NCI-H1092 (cell line): Measurements from ENCODE around the gene FAM162B.
"Not testable (repeated sequence)": the region's sequence is repeated elsewhere in the genome, so short reads cannot be mapped to it uniquely, and the experiment has no call there.

Experiments
- DNase-seq: peaks from one replicate; lab custom pipeline; 2025; lab: John Stamatoyannopoulos, UW

The FAM162B gene

DNA sequence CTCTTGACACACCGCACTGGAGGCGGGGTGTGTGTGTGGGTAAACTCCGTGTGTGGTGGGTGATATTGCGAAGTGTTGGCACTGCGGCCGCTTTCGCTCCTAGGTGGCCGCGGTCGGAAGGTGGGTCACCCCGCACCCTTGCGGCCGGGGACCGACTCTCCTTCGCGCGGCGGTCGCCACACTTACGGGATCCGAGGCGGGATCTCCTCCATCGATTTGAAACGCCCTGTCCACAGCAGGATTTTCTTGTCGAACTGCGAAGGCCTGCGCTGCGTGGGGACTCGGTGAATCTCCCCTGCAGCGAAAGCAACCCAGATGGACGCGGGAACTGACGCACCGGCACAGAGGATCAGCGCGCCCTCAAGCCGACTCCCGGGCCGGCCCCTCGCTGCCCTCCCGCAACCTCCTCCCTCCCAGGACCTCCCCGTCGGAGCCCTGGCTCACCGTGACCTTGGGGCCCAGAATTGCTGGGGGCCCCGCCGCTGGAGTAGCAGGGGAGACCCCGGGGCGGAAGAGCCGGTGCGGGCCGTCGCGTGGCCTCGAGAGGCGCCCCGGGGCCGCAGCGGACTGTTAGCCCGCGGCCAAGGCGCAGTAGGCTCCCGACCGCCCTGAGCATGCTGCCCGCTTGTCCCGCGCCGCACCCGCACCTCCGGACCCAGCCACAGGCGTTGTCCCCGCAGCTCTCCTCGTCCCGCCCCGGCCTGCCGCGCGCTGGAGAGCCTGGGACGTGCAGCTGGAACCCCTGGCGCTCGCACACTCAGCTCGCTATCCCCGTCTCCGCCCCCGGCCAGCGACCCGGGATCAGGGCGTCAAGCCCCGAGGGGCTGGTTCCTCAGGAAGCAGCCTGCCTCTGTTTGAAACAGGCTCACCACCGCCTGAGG, at the start of gene FAM162B:
Gene FAM162B (minus strand): TSS at position 759 of the 881 bp plus-strand sequence. CDS start 143 bp downstream, at position 616.
- DNase-seq: no peak

DNA sequence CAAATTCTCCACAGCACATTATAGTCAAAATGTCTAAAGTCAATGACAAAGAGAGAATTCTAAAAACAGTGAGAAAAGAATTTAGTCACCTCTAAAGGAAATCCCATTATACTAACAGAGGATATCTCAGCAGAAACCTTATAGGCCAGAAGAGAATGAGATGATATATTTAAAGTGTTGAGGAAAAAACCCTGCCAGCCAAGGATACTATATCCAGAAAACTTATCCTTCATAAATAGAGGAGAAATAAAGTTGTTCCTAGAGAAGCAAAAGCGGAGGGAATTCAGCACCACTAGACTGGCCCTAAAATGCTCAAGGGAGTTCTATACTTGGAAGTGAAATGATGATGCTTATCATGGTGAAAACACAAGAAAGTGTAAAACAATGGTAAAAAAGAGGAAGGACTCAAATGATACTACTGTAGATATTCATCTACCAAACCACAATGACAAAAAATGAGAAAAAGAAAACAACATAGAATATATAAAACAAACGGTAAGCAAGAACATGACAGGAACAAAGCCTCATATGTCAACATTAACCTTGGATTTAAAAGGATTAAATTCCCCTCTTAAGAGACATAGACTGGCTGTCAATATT, 46.6 kb upstream of the FAM162B start:
- no peak for DNase-seq

DNA sequence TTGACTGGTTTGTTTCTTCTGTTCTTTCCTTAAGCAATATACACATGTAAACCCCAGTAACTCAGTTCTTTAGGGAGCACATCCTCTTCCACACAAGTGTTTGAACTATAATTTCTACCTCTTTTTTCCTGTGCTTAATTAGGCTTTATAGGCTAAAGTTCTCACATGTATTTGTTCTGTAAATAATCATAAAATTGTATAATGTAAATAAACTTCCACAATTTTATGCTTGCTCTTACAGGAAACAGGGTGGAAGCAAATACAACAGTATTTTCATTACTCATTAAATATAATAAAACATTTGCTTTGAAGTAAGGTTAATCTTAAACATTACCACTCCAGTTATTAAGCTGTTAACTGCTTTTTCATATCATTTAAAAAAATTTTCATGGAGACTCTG, 36.5 kb upstream of the FAM162B start:
- DNase-seq: no peak

DNA sequence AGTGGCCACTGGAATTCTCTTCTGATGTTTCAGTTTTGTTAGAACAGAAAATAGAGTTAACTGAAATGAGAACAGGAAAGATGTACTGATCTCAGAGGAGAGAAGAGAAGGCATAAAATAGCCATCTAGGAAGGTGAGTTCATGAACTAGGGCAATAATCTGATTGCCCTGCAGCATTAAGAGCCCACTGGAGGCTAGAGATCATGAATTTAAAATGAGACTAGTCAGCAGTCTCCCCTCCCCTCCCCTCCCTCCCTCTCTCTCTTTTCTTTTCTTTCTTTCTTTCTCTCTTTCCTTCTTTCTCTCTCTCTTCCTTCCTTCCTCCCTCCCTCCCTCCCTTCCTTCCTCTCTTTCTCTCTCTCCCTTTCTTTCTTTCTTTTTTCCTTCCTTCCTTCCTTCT, 34.4 kb upstream of the FAM162B start:
- no peak for DNase-seq

DNA sequence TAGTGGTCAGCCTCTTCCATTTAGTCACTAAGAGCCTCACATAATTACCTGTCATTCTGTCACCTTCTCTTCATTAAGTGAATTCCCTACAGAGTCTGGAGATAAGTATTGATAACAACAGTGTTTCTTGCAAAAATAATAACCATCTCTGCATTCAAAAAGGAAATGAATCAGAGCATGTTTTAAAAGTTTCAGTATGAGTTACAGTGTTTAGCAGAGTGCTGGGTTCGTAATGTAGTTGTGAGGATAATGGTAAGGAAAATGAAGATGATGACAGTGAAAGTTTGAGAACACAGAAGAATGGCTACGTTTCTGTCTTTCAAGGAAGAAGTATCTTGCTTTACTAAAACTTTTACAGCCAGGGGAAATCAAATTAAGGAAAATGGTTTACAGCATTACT, 32.1 kb upstream of the FAM162B start:
- DNase-seq: no peak

DNA sequence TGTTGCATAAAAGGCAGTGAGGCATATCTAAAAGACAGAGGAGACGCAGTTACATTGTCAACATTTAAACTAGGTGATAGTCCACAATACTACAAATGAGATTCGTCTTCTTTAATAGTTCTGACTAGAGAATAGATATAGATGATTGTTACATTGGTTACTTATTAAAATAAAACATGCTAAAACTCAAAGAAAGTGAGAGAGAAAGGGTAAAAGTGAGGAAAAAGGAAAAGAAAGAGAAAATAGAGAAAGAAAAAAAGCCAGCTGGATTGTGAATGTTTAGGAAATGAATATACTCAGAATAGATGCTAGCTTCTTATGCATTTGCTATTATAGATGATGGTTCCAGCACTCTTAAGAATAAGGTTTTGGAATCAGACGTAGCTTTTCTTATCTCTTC, 27.7 kb upstream of the FAM162B start:
- DNase-seq: no peak

DNA sequence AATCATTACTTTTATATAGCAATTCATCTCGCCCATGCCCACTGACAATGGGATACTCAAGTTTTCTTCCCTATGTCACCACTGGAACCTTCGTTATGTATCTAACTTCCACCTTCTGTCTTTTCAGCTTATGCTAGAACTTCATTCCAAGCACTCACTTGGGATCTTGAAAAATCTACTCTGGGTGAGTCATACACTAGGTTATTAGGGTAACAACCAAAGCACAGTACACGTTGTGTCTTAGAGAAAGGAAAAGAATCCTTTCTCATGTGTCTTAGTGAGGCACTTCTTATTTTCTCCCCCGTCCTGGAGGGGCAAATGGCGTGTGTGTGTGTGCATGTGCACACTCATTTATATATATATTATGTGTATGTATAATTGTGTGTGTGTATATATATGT, 18.3 kb upstream of the FAM162B start:
- DNase-seq: no peak

DNA sequence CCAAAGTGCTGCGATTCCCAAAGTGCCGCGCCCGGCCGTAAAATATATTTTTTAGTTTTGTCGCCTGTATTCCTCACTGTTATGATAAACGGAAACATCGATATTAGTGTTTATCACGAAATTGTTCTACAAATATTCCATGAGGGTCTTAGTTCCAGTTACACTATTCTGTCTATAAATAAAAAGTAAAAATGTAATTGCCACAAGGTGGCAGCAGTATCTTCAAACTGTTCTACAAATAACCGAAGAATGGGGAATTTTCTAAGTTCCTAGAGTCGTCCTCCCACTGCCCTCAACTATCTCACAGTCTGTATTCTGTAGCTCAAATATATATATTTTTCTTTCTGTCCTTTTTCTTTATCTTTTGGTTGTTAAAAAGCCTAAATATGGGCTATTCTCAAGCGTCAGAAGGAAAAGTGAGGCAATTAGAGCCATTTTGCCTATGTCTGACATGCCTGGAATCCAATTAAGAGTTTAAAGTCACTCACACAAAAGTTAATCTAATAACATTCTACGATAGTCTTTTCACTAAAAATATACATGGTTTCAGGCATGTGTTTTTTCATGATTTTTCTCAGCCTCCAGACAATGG, 14.2 kb upstream of the FAM162B start:
- no peak for DNase-seq

DNA sequence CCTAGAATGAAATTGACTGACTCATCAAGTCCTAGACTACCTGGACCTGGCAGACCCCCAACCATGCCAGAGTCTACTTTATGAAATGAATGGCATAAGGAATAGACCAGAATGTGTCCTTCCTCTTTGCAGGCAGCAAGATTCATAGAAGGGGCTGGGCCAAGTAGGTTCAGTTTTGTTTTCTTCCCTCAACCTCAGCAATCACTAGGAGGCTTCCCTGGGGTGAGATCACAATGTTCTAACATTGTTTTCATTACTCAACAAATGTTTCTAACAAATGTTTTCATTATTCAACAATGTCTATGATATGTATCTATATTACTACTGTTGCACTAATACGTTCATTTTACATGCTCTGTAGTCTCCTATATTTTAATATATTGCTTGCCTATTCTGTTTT, 8.4 kb upstream of the FAM162B start:
- no peak for DNase-seq

DNA sequence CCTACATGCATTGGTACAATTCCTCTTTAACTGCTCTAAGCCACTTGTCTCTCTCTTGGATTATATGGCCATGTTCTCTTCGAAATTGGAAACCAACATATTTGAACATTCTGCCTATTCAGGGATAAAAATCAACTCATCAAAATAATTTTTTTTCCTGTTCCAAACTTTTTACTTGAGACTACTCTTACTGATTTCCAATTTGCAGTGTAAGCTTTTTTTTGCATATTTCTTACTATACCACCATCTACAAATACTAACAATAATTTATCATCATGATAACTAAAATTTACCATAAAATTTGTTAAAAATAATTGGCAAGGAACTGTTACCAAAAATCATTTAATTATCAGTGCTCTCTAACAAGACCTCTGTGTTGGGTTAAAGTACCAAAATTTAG, 6.9 kb upstream of the FAM162B start:
- DNase-seq: no peak

DNA sequence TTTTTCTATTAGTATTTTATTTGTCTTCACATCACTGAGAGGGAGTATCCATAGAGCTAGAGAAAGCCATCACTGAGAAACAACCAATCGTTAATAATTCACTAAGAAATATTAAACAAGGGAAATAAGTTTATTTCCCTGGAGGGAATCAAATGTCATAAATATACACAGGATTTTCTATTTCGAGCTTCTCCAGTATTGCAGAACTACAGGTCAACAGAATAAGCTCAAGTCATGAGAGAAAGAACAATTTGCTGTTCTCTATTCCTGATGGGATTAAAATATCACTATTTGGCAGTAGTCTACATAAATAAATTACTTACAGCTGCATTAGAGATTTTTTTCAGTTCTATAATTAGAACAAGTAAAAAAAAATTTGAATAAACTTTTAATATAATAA, 2.2 kb upstream of the FAM162B start:
- DNase-seq: no peak

DNA sequence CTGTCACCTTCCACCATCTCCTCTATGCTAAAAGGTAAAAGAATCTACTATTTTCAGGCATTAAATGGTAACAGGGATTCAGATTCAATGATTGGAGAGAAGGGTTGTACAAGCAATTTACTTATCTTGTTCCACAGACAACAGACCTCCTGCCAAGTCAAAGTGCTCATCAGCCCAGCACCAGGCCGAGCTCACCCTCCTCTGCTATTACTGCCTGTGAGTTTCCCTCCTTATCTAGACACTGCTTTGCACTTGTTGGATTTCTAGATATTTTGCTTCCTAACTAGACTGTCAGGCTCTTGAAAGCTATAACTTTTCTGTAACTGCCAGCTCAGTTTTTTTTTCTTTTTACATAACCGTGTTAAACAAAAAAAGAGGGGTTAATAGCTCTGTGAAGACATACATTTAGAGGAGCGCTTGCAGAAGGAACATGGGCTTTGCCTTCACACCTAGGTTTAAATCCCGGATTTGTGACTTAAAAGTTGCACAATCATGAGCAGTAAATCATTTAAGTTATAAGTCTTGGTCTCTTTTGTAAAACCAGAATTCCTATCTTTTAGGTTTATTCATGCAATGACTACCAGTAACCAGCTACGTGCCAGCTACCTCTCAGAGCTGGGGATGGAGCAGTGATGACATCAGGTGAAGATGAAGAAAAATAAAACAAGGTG, 1.1 kb upstream of the FAM162B start:
- DNase-seq: no peak

DNA sequence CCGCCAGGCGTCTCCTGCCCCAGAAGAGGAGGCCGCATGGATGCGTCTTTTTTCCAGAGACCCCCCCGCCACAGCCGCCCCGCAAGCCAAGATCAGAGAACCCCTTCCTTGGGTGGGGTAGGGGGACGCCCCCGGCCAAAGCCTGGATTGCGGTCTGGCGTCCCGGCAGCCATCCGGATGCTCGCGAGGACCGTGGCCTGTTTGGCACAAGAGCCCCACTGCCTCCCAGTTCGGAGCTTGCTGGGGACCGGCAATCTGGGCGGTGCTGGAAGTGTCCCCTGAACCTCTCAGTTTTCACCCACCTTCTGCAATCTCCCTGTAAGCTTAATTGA, 924 bp downstream of the FAM162B start:
- DNase-seq: no peak

DNA sequence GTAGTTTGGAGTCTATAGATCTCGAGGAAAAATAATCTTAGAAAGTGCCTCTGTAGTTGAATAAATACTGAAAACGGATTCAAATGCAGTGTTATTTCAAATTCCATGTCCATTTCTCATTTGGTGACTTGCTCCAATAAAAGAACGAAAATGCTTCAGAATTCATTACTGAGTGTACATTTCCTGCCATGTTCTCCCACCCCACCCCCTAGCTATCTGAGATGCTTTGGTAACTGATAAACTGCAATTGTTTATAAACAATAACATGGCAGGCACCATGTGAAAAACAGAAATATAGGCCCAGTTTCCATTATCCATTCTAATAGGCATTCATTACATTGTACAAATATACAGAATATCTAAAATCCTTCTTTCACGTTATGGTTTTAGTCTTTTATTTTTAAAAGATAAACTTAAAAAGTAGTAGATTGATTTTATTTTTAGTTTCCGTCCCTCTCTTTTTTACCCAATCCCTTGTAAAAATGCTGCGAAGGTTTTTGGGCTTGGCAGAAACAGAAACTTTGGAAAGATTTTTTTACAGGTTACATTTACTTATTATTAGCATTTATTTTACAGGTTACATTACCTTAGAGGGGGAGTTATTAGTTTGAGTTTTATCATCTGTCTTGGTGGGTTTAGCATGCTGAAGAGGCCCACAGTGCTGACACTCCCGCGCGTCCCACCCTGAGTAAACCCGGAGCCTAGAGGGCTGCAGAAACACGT, 1.5 kb downstream of the FAM162B start:
- DNase-seq: no peak

DNA sequence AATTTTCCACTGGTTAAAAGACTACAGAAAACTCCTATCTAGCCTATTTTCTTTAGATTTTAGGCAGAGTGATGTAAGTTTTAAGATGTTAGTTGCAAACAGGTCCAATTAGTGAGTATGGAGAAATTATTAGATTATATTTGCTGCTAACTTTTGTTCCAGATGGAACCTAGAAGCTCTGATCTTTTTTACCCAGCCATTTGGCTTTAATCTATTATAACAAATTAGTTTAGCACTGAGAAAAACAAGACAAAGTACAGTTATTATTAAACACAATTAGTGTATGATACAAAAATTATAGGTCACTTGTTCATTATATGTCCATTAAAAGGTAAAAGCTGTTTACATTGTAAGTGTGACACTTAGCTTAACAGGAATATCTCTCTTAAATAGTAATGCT, 2.5 kb downstream of the FAM162B start:
- DNase-seq: no peak

DNA sequence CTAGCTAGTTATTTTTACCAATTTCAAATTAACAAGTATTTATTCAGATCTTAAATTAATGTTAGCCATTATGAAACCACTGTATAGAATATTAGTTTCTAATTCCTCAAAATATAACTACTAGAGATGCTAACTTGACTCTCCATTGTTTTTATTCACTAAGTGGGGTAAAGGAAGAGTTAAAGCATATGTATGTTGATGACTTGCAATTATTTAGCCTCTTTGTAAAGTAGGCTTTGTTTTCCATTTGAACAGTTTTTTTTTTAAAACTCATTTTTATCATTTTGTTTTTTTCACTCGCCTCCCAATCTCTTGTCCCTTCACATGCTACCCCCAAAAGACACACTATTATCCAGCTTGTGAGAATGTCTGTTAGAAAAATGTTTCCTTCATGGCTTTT, 3.3 kb downstream of the FAM162B start:
- DNase-seq: no peak

DNA sequence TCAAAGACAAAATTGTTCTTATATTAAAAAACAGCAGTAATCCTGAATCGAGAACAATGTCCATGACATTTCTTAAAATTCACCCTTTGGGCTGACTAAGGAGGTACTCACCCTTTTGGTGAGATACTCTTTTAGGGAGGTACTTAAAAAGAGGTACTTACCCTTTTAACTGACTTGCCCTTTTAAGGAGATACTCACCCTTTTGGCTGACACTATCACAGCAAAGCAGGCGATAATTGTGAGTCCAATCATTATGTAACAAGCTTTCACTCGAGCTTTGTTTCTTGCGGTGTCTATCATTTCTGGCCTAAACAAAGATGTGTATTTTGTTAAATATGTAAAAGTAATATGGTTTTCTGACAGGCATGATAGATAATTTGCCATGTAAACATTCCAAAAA, 3.7 kb downstream of the FAM162B start:
- DNase-seq: no peak

DNA sequence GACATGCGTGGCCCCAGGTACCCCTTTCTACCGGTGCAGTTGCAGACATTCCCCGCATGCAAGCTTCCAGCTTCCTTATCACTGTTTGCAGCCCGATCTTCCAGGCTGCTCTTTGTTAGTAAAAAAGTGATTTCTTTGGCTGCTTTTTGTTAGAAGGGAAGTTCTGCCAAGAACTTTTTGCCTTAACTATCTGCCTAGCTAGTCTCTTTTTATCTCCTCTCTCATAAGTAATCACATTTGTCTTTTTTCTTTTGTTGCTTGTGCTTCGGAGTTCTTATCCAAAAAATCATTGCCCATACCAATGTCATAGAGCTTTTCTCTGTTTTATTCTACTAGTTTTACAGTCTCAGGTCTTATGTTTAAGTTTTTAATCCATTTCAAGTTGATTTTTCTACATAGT, 20.3 kb downstream of the FAM162B start:
- DNase-seq: no peak

DNA sequence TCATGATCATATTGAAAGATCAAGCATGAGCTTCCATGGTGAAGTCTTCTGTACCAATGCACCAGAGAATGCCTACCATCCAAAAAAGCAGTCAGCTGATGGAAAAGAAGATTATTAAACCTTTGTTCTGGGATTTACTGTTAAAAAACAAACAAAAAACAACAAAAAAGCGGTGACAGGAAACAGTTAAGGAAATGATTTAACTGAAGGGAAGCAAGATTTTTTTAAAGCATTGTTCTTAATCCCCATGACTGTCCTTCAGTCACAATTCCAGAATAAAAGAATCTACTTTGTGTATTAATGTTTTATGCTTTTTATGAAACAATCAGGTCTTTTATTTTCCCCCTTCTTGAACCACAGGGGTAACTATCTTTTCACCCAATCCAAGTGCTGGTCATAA, 23.9 kb downstream of the FAM162B start:
- DNase-seq: no peak

DNA sequence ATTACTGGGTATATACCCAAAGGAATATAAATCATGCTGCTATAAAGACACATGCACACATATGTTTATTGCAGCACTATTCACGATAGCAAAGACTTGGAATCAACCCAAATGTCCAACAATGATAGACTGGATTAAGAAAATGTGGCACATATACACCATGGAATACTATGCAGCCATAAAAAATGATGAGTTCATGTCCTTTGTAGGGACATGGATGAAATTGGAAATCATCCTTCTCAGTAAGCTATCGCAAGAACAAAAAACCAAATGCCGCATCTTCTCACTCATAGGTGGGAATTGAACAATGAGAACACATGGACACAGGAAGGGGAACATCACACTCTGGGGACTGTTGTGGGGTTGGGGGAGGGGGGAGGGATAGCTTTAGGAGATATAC, 25.0 kb downstream of the FAM162B start:
- not testable (repeated sequence) for DNase-seq

DNA sequence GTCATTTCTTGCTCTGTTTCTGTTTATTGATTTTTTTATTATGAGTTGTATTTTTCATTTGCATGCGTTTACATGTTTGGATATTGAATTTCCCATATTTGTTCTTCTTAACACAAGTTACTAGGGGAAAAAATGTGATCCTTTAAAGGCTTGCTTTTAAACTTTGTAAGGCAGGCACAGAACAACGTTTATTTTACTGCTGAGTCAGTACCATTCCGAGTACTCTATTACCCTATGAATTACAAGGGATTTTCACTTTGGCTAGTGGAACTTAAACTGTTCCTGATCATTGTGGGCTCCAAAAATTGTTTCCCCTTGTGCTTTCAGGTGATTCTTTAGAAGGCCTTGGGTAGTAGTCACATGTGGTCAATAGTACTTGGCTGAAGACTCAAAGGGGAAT, 28.5 kb downstream of the FAM162B start:
- no peak for DNase-seq

DNA sequence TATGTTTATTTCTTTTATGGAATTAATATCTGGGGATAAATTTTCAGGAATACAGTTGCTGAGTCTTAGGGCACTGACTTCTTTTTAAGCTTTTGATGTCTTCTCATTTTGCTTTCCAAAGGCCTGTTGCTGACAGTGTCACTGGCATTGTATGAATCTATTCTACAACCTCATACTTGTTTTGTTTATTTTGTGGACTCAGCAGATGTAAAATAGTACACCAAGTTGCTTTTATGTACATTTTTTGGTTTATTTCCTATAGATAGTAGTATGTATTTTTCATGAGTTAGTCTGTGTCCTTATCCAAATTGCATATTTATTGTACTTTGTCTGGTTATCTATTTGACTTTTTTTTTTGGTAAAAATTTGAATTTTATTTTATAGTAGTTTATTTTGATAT, 35.0 kb downstream of the FAM162B start:
- no peak for DNase-seq
